Left ventricle myocardium inferior (tissue), 1 donor: ENCODE results near the gene PRDM16. TPM values are rescaled to one million over a fixed set of nuclear protein-coding genes. Genes with fewer than 3 reads are reported as not detected.

ENCODE experiments used
- DNase-seq: peaks from one replicate; pipeline ENCODE4 v3.0.0-alpha.2; 2020
- H3K27ac ChIP-seq: fragments of 200-600 bp; replicated peaks from 2 replicates; pipeline ENCODE4 v1.8.0; 2021
- H3K27me3 ChIP-seq: fragments of 200-600 bp; 2 replicates; pipeline ENCODE4 v1.8.0; 2021; ENCODE audit warnings: low read depth
- H3K36me3 ChIP-seq: fragments of 200-600 bp; 2 replicates; pipeline ENCODE4 v1.8.0; 2021
- H3K4me1 ChIP-seq: fragments of 200-600 bp; 2 replicates; pipeline ENCODE4 v1.8.0; 2021
- H3K4me3 ChIP-seq: fragments of 200-600 bp; 2 replicates; pipeline ENCODE4 v1.8.0; 2021; ENCODE audit warnings: mild to moderate bottlenecking, moderate library complexity
- H3K9me3 ChIP-seq: fragments of 200-600 bp; replicated peaks from 2 replicates; pipeline ENCODE4 v1.8.0; 2021
- intact Hi-C: fragments of 100-400 bp; cut with micrococcal nuclease; formaldehyde crosslinking; loops from one replicate; pipeline ENCODE4 v1.11.0; 2022
- total RNA-seq: library from RNA; stranded (reverse); fragmentation: NEBNext Ultra II Directional; extraction: Animal tissue kit (Norgen Biotek cat#: 25700); gene quantifications from one replicate; pipeline ENCODE4 v1.2.1, GENCODE V29; 2021
- TF ChIP-seq, protein P1 (sequence below): fragments of 200-600 bp; IDR thresholded peaks from 2 replicates; pipeline ENCODE4 v1.8.0; 2021; ENCODE audit warnings: antibody characterized with exemption, mild to moderate bottlenecking, borderline replicate concordance
- donor health status: DM: no; HTN: yes; CAD: no; lungs with severe emphysema.

Gene PRDM16
- total RNA-seq, 1 donor from 2014 or later = 16.6 TPM

DNA sequence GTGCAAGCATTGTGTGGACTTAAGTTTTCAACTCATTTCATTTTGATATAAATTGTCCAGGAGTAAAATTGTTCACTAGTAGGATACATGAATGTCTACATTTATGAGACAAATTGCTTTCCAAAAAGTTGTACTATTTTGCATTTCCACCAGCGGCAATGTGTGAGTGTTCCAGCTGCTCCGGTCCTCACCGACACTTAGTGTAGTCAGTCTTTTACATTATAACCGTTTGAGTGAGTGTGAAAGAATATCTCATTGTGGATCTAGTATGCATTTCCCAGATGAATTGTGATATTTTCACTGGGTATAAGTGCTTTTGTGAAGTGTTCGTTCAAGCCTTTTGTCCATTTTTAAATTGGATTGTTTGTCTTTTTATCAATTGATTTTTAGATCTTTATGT, 274.0 kb downstream of the PRDM16 start:
- intact Hi-C loops = no loop called here
- Histone ChIP-seq H3K4me1 (peaks cover 40% of the 10 kb centered on the region), H3K27ac (no peak overlapping the region), H3K27me3 (peaks cover 27% of the 10 kb centered on the region), H3K4me3 (no peak overlapping the region), H3K9me3 (peaks cover 30% of the 10 kb centered on the region), H3K36me3 (no peaks in the 10 kb centered on the region)
- TF ChIP-seq, protein P1, sequence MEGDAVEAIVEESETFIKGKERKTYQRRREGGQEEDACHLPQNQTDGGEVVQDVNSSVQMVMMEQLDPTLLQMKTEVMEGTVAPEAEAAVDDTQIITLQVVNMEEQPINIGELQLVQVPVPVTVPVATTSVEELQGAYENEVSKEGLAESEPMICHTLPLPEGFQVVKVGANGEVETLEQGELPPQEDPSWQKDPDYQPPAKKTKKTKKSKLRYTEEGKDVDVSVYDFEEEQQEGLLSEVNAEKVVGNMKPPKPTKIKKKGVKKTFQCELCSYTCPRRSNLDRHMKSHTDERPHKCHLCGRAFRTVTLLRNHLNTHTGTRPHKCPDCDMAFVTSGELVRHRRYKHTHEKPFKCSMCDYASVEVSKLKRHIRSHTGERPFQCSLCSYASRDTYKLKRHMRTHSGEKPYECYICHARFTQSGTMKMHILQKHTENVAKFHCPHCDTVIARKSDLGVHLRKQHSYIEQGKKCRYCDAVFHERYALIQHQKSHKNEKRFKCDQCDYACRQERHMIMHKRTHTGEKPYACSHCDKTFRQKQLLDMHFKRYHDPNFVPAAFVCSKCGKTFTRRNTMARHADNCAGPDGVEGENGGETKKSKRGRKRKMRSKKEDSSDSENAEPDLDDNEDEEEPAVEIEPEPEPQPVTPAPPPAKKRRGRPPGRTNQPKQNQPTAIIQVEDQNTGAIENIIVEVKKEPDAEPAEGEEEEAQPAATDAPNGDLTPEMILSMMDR = no peak
- DNase-seq = no peak

DNA sequence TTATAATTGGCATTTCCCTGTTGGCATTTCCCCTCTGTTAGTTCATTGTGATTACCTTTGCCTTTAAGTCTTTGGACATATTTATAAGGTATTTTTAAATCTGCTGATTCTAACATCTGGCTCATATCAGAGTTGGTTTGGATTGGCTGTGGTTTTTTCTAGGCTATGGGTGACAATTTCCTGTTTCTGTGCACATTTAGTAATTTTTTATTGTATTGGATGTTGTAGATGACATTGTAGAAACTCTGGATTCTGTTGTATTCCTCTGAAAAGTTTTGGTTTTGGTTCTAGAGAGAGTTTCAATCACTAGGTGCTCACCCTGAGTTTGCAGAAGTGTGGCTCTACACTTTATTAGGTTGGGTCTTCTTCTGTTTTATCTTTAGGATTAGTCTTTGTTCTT, 275.4 kb downstream of the PRDM16 start:
- DNase-seq = no peak

GRCh38 chr1:3345792-3346191, 276.8 kb downstream of the PRDM16 start:
- H3K4me3 ChIP-seq = no peak overlapping the region
- H3K4me1 ChIP-seq = peaks cover 46% of the 10 kb centered on the region
- no peaks in the 10 kb centered on the region for H3K36me3 ChIP-seq
- intact Hi-C loops = no loop called here
- TF ChIP-seq, protein P1 = no peak
- peak overlapping the region; percentile 96 for H3K27ac ChIP-seq
- H3K9me3 ChIP-seq = peaks cover 30% of the 10 kb centered on the region
- peaks cover 42% of the 10 kb centered on the region for H3K27me3 ChIP-seq
- no peak for DNase-seq

More for the DNA sequence above, 275.4 kb downstream of the PRDM16 start:
- H3K27me3 ChIP-seq = peaks cover 32% of the 10 kb centered on the region
- TF ChIP-seq, protein P1 = no peak
- no peak overlapping the region for H3K27ac ChIP-seq
- intact Hi-C loops = no loop called here
- H3K4me3 ChIP-seq = no peak overlapping the region
- no peaks in the 10 kb centered on the region for H3K36me3 ChIP-seq
- peaks cover 30% of the 10 kb centered on the region for H3K9me3 ChIP-seq
- H3K4me1 ChIP-seq = peaks cover 32% of the 10 kb centered on the region

- Histone ChIP-seq H3K4me1 (peaks cover 52% of the 10 kb centered on the region), H3K4me3 (no peak overlapping the region), H3K9me3 (peaks cover 30% of the 10 kb centered on the region), H3K36me3 (no peaks in the 10 kb centered on the region), H3K27ac (peak overlapping the region; percentile 96), H3K27me3 (peaks cover 47% of the 10 kb centered on the region)
- no peak for DNase-seq
- TF ChIP-seq, protein P1 = no peak
- intact Hi-C loops = no loop called here
Observed at GRCh38 chr1:3346478-3346877, 277.5 kb downstream of the PRDM16 start.

DNA sequence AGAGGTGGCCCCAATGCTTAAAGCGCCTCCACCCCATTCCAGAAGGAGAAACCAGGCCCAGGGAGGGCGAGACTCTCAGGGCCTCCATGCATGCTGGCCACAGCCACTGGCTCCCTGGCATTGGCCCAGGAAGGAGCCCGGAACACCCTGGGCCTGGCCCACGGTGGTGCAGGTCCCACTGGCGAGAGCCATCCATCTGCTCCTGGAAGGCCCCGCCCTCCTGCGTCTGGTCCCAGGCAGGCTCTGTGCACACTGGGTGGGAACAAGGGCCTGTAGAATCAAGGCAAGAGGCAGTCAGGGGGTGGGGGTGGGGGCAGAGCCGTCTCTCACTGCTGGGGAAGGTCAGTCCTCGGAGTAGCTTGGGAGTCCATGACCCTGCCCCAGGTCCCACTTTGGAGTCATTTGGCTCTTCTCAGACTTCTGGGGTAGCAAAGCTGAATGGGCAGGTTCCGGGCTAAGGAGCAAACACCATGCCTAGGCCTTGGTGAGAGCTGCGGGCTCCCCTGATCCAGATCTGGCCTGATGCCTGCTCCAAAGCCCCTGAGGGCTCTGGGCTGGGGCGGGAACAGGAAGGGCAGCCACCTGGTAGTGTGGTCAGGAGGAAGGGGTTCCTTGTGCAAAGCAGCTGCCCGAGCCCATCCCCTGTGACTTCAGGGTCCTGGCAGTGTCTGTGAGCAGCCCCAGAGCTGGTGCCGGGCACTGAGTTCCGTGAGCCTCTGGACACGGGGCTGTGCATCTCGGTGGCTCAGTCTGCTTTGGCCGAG, 278.4 kb downstream of the PRDM16 start:
- Histone ChIP-seq H3K4me3 (no peak overlapping the region), H3K27ac (peak overlapping the region; percentile 96), H3K9me3 (peaks cover 30% of the 10 kb centered on the region), H3K4me1 (peaks cover 61% of the 10 kb centered on the region), H3K27me3 (peaks cover 55% of the 10 kb centered on the region), H3K36me3 (no peaks in the 10 kb centered on the region)
- TF ChIP-seq, protein P1 = no peak
- DNase-seq = no peak
- intact Hi-C loops = no loop called here
